ENCODE measurements around the gene C6orf120. TPM values are rescaled to one million over a fixed set of nuclear protein-coding genes. Genes with fewer than 3 reads are reported as not detected.

The C6orf120 gene
- total and polyA plus RNA-seq, 2 donors (not counting 1 experiment from before 2014, with no cell fraction given), result 41.0 to 46.2 TPM

Other genes with a start within 250 kb of the C6orf120 start
- gene WDR27, start 97 bp upstream of the C6orf120 start, total RNA-seq, result 13.1 and 23.3 TPM in 2 replicates
- 5.6 and 8.8 TPM in 2 replicates for gene WDR27, start 97 bp upstream of the C6orf120 start, polyA plus RNA-seq
- gene PHF10, start 22.4 kb downstream of the C6orf120 start, total RNA-seq, result 15.5 and 15.7 TPM in 2 replicates
- 15.7 and 20.8 TPM in 2 replicates for gene PHF10, start 22.4 kb downstream of the C6orf120 start, polyA plus RNA-seq
- 0.83 and 1.0 TPM in 2 replicates for gene DYNLT2, start 49.4 kb downstream of the C6orf120 start, total RNA-seq
- gene DYNLT2, start 49.4 kb downstream of the C6orf120 start, polyA plus RNA-seq, result 0.42 and 0.49 TPM in 2 replicates
- 21.3 and 32.5 TPM in 2 replicates for gene ERMARD, start 49.5 kb downstream of the C6orf120 start, total RNA-seq
- 19.5 and 22.0 TPM in 2 replicates for gene ERMARD, start 49.5 kb downstream of the C6orf120 start, polyA plus RNA-seq